LoVo (cell line): ENCODE data around the gene NCLN.
A peak's percentile ranks its signal among the peaks of the same experiment; 100 is the strongest.
"Not testable (repeated sequence)": the region's sequence is repeated elsewhere in the genome, so short reads cannot be mapped to it uniquely, and the experiment has no call there.

Experiments used
- DNase-seq: peaks from one replicate; pipeline ENCODE4 v3.0.0-alpha.2; 2016; ENCODE audit warnings: low spot score

The NCLN gene

DNA sequence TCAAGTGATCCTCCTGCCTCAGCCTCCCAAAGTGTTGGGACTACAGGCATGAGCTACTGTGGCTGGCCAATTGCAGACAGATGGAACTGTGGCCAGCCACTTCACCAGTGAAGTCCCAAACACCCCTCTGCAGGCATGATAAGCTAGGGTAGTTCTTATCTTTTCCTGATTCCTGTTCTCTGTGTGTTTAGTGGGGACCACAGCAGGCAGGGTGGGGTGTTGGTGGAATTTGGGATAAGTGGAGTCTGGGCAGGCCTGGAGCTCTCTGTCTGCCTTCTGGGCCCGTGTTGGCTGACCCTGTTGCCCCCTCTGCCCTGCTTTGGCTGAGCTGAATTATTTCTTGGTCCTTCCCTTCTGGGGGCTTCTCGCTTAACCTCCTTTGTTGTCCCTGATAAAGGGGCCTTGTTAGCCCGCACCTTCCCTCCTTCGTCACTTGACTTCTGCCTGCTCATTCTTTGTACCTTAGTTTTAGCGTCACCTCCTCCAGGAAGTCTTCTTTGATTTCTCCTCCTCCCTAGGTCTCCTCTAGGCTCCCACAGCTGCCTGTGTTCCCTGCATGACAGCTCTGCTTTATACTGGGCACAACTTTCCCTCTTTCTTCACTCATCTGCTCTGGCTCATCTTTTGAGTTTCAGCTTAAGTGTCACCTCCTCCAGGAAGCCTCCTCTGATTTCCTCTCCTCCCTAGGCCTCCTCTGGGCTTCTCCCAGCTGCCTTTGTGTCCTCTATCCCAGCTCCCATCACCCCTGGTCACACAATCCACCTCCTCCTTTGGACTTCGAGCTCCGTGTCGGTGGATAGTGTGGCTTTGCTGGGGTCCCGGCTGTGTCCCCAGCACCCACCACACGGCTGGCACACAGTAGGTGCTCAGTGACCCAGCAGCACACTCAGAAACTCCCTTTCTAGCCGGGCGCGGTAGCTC is 1.7 kb upstream of the NCLN start:
- DNase-seq, result no peak

DNA sequence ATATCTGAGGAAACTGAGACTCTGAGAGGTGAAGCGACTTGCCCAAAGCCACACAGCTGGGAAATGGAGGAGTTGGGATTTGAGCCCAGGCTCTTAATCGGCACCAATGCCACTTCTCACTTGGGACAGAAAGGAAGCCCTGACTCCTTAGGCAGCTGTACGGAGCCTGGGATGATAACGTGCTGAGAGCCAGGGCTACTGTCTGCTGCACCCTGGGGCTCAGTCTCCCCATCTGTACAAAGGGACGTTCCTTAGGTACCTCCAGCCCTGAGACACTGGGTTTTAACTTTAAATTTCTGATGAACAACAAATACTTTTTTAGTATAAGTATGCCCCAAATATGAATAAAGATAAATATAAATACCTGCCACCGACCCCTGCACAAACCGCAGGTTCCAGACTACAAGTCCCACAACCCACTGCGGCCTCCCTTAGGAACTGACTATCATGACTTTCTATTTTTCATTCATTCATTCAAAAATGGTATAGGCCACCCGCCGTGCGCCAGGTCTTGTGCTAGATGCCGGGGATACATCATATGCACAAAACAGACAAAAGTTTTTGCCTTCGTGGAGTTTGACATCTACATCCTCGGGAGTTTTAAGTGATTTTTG is 776 bp upstream of the NCLN start:
- DNase-seq, result peak; percentile 69

DNA sequence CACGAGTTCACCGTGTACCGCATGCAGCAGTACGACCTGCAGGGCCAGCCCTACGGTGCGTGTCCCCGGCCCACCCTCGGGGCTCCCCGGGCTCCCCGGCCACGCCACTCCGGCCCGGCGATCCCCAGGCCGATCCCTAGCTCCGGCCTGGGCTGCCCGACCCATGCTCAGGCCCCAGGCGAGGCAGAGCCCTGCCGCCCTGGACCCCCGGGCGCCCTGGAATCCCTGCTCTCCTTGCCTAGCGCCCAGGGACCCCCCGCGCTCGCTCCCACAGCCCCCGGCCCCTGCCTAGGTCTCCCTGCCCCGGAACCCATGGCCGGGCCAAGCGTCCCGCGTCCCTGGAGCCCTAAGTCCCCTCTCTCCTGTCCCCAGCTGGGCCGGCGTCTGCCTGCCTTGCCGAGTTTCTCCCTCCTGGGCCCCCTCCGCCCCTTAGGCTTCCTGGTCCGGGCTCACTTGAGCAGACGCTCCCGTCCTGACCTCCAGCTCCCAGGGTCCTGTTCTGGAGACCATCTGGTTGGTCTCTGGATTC is 494 bp downstream of the NCLN start:
- DNase-seq, result no peak

DNA sequence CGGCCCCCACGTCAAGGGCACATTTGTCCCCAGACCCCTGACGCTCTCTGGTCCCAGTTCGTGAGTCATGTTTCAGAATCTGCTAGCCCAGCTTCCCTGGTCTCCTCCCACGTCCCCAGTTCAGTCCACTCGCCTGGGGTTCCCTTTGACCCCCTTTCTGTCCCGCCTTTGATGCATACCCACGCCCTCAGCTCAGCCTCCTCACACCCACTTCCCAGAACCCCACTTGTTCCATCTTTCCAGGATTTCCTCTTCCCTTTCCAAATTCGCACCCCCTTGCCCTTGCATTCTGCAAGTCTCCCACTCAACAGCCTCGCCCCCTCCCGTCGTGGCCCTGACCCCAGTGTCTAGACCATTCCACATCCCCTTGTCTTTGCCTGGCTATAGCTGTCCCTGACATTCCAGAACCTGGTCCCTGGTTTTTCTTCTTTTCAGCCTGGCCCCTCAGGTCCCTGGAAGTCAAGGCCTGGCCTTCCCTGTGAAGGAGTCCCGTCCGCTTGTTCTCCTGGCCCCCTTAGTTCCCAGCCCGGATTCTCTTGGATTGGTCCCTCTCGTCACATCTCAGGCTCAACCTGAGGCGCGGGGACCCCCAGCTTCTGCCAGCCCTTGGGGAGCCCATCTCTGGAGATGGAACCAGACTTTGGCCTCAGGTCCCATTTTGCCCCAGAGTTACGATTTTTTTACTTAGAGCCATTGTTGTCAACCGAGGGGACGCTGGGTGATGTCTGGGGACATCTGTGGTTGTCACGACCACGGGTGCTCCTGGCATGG is 1.3 kb downstream of the NCLN start:
- DNase-seq, result no peak

DNA sequence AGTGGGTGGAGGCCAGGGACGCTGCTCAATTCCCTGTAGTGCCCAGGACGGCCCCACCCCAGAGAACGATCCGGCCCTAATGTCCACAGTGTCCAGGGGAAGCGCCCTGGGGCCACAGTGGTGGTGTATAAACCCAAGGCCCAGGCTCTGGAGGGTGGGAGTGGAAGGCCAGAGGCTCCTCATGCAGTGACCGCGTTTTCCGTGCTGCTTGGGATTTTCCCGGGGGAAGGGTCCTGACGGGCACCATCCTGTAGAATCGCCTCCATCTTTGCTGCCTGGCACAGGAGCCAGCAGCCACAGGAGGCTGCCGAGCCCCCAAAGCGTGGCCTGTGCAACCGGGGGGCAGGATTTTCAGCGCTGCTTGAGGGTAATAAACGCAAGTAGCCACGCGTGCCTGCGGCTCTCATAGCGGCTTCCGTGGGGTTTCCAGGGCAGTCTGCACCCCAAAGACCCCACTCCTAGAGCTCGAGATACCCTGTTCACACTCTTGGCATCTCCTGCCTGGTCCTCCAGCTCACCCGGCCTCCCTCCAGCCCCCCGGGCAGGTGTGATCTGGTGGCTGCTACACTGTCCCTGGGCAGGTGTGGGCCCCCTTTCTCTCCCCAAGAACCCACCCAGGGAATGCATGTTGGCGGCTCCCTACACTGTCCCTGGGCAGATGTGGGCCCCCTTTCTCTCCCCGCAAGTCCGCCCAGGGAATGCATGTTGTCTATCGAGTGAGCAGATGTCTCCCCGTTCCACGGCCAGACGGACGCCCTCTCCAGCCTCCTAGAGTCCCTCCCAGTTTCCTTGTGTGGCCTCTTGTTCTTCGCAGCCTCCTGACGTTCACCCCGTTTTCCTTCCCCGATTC is 2.2 kb downstream of the NCLN start:
- DNase-seq, result no peak

DNA sequence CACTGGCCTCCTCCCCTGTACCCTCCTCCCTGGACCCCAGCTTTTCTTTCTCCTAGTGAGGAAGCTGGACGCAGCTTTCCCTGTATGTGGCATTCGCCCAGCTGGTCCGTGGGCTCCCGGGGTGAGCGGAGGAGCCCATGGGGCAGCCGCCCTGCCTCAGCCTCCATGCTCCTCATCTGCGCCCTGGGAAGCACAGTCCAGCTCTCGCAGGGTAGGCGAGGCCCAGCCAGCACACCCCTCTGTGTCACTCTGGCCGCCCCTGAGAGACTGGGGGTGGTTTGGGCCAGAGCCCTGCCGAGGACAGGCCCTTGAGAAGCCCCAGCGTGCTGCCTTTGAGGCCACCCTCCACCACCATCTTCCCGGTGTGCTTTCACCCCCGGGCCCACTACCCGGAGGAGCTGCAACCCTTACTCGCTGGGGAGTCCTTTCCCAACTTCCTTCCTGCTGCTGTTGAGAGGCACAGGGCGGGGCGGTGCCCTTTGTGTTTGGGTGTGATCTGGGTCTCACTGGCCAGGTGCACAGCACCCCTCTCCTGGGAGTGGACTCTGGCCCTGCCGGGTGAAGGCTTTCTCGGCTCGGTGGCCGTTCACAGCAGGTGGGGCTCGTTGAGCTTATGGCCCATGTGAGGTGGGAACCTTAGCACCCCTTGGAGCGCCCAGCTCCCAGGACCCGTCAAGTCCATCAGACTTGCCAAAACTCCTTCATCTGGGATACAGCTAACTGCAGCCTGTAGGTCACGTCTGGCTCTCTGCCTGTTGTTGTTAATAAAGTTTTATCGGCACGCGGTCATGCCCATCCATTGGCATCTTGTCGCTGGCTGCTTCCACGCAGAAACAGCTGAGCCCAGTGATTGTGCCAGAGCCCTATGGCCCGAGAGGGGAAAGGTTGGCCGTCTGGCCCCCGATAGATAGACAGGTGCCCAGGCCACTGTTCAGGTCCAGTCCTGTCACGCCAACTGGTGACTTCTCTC is 3.2 kb downstream of the NCLN start:
- no peak for DNase-seq

DNA sequence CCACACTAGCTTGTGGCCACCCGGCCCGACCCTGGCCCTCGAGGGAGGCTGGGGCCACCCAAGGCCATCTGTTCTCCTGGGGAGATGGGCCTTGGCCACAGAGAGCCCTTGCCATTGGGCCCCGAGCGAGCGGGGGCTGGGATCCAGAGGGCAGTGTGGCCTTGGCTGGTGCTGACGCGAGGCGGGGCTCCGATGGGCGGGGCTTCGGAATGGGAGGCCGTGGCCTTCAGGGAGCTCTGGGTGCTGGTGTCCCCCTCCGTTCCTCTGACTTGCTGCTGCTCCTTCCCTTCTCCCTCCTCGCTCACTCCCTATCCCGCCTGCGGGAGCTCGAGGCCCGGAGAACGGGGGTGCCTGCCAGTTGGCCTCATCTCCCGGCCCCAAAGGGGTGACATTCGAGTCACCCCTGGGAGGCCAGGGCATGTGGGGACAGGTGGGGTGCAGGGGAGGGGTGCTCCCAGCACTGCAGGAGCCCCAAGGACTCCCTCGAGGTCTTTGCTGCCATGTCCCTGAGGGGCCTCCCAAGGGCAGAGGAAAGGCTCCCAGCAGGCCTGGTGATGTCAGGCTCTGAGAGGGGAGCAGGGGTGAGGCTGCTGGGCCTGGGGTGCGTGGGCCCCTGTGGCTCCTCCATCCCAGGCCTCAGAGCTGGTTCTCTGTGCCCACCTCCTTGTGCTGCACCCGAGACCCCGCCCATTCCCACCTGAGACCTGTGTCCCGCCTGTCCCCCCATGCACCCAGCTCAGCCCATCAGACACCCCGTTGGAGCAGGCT is 4.2 kb downstream of the NCLN start:
- no peak for DNase-seq

DNA sequence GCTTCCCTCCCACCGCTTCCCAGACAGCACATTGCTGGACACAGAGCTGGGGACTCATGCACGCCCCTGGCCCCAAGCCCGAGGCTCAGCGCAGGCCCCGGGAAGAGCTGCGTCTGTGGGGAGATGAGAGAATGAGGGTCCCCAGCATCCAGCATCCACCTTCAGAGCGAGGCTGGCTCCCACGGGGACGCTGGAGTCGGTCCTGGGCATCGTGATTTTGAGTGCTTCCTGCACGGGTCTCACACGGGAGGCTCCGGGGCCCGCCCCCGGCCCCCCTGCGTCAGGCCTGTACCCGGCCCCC is 4.7 kb downstream of the NCLN start:
- no peak for DNase-seq

DNA sequence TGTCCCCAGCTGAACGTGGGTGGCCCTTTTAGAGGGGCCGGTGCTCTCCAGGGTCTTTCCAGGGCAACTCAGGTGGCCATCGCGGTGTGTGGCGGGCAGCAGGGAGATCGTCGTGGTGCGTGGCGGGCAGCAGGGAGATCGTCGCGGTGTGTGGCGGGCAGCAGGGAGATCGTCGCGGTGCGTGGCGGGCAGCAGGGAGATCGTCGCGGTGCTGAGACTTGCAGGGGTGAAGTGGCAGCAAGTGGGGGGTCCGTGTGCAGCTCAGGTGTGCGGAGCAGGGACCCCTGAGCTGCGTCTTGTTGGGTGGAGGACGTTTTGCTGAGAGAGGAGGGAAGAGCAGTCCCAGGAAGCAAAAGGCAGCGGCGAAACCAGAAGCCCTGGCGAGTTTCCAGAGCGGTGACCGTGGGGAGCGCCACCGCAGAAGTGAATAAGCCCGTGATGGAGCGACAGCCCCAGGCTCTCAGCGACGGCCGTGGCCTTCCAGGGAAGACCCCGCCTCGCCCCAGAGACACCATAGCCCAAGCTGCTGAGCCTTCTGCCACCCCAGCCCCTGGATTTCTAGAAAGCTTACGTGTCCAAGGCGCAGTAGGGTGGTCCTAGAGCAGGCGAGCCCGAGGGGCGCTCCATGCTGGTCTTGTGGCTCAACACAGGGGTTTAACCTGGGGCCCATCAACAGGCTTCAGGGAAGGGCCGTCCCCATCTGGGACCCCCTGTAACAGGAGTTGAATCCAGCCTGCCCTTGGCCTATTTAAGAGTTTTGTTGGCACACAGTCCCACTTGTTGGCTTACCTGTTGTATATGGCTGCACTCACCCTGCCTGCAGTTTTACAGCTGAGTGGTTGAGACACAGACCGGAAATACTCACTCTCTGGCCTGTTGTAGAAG is 5.4 kb downstream of the NCLN start:
- no peak for DNase-seq

DNA sequence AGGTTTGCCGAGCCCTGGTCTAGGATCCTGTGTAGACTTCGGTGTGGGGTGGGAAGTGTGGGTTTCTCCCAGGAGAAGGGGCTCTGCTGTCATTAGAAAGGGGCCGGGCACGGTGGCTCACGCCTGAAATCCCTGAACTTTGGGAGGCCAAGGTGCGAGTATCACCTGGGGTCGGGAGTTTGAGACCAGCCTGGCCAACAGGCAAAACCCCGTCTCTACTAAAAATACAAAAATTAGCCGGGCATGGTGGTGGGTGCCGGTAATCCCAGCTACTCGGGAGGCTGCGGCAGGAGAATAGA is 6.0 kb downstream of the NCLN start:
- not testable (repeated sequence) for DNase-seq

DNA sequence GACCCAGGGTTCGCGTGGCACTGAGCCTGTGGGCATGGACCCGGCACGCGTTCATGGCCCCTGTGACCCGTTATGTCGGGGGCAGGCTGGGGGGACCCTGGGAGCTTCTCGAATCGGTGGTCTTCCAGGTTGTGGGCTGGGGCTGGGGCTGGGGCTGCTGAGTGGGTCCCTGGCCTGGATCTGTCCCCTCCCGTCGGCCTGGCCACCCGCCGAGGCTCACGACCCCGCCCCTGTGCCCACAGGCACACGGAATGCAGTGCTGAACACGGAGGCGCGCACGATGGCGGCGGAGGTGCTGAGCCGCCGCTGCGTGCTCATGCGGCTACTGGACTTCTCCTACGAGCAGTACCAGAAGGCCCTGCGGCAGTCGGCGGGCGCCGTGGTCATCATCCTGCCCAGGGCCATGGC is 6.5 kb downstream of the NCLN start:
- DNase-seq, result no peak

DNA sequence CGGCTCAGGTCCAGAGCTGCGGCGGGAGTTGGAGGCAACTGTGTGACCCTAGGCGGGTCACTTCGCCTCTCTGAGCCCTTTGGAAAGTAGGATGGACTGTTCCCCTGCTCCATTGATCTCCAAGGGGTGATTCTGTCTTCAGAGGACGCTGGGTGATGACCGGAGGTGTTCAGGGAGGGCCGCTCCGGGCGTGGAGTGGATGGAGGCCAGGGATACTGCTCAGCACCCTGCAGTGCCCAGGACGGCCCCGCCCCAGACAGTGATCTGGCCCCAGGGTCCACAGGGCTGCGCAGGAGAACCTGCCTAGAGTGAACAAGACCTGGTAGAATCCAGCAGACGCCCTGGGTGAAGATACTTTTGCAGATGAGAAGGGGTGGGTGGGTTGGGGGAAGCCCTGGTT is 7.0 kb downstream of the NCLN start:
- no peak for DNase-seq

DNA sequence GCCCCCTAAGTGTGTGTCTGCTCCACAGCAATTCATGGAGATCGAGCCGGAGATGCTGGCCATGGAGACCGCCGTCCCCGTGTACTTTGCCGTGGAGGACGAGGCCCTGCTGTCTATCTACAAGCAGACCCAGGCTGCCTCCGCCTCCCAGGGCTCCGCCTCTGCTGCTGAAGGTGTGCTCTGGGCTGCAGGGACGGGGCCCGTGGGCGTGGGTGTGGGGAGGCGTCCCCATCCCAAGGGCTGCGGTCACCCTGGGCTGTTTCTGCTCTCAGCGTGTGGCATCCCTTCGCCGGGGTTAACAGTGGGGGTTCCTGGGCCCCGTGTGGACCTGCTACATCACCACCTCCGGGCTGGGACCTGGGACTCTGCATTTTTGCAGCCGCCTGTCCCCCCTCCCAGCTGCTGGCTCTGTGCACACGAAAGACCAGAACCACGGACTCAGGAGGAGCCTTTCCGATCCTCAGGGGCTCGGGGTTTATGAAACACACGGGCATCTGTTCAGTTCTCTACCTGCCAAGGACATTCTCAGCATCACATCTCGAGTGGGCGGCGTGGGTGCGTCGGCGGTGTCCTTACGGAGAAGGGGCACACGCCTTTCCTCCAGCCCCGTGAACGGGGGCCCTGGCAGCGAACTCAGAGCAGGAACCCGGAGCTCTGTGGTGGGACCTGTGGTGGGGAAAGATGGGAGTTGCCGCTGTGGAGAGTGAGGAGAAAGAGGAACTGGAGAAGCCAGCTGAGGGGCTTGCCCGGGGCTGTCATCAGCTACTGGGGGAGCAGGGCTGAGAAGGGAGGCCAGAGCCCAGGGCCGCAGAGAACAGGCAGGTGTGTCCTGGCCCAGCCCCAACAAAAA is 7.8 kb downstream of the NCLN start:
- no peak for DNase-seq

DNA sequence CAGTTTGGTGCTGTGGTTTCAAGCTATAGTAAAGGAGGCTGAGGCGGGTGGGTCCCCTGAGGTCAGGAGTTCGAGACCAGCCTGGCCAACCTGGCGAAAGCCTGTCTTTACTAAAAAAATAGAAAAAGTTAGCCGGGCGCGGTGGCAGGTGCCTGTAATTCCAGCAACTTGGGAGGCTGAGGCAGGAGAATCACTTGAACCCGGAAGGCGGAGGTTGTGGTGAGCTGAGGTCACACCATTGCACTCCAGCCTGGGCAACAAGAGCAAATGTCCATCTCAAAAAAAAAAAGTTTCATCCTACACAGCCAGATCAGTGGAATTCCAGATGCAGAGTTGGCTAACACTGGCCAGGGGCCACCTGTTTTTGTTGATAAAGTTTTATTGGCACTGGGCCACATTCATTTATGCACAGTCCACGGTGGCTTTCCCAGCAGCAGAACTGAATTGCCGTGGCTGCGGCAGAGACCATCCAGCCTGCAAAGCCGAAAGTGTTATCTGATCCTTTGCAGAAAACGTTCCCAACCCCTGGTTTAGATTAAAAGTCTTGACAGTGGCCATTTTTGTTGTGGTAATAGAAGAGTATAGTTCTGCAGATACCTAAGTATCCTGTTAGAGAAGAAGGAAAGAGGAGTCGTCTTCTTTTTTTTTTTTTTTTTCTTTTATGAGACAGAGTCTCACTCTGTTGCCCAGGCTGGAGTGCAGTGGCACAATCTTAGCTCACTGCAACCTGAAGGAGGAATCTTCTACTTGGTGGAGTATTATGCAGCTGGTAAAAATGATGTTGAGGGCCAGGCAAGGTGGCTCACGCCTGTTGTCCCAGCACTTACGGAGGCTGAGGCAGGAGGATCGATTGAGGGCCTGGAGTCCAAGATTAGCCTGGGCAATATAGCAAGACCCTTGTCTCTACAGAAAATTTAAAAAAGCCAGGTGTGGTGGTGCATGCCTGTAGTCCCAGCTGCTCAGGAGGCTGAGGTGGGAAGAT is 8.7 kb downstream of the NCLN start:
- DNase-seq, result no peak

DNA sequence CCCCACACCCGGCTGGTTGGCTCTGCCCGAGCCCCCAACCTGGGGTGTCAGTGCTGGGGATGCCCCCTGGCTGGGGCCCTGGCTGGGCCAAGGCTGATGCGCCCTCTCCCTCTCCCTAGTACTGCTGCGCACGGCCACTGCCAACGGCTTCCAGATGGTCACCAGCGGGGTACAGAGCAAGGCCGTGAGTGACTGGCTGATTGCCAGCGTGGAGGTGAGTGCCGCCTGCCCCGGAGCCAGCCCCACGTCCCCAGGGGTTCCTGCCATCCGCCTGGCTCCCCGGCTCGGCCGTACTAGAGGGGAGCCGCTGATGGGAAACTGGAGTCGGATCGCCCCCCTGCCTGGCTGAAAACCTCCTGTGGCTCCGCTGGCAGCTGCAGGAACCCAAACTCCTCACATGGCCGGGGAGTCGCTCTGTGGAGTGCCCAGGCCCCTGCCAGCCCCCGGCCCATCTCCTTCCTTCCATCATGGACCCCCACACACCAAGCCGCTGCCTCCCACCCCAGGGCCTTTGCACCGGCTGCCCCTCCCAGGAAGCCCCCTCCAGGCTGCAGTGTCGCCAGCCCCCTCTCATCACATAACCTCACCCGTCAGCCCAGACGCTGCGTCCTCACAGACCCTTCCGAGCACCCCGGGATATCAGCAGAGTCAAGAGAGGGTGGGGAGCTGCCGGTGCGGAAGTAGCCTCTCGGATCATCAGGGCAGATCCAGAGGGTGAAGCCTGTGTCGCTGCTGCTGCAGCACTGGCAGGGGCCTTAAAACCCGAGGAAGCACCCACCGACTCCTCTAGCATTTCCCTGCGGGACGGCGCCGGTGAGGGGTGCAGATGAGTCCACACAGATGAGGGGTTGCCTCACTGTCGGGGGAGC is 10.6 kb downstream of the NCLN start:
- no peak for DNase-seq

DNA sequence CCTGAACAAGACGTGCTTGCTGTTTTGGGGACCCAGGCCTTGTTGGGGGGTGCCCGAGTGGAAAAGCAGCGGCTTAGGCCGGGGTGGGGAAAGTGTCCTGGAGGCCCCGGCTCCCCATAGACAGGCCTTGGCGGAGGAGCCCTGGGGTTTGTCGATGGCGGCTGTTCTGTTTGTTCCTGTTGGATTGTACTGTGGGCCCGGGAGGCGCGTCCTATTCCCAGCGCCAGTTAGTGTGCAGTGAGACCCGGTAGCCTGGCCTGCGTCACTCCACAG is 11.1 kb downstream of the NCLN start:
- no peak for DNase-seq
